ENCODE measurements around the gene MYO1H. TPM values are rescaled to one million over a fixed set of nuclear protein-coding genes. Genes with fewer than 3 reads are reported as not detected.

Gene MYO1H
- total and polyA plus RNA-seq, 2 of the 8 experiments (the other 6 are each of a cell fraction or from before 2014, with no cell fraction given): 0.03 TPM; not detected in 1

DNA sequence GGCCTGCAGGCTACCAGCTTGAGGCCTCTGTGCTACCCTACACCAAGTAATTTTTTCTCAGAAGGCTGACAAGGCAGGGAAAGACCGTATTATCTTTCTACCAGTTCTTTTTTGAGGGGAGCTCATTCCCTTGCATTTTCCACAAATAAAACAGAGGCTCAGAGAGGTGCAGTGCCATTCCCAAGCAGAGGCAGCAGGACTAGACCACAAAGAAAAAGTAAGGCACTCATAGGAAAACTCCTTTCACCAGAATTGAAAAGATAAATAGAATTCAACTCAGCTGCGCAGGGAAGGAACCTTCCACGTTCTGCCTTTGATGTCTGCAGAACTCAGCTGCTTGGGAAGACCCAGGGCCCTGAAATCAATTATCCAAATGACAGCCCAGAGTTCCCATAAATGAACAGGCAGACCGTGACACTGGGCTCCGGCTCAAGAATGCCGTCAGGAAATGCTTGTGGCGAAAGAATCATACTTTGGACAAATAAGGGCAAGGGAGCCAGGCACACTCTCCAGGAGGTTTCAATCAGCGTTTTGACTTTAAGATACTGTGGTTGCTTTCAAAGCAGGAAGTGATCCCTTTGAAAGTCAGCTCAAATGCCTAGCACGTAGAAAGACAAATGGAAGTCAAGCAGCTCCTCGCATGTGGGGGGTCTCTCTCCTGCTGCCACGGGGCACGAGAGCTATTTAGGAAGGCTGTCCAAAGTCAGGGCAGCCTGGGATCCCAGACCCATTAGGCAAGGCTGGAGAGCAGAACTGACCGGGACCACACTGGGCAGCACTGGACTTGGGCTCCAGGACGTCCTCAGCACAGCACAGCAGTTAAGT is 115.4 kb downstream of the MYO1H start:
- peak overlapping the region; percentile 87; the same call in 1 of the 2 replicates for H2BK20ac ChIP-seq (ENCODE audit: low read length)
- H3K23ac ChIP-seq (ENCODE audit: insufficient read length): no peak overlapping the region
- H3K4me1 ChIP-seq (replicated peaks in 1 of 4; ENCODE audit: control insufficient read depth in 3 of 4, insufficient read depth in 4 of 4, low read length in 3 of 4): peaks cover 40 to 64% (median 48%) of the 10 kb centered on the region in 4 experiments
- 33% methylated on average over 14 of the region's 14 CpGs; no CpG with 5 or more reads in 1 of the 2 experiments for WGBS, 2 experiments (ENCODE audit: extremely low coverage in 1 of 2, insufficient coverage in 1 of 2, insufficient read length in 1 of 2, insufficient replicate concordance in 2 of 2, low coverage in 1 of 2, low lambda C conversion rate in 2 of 2, missing lambda C conversion rate in 1 of 2)
- FAIRE-seq (peak; percentile 48), DNase-seq (ENCODE audit: low read depth in 1 of 2, low spot score in 2 of 2) (no peak)
- no peaks in the 10 kb centered on the region for H3K27me3 ChIP-seq (replicated peaks in 1 of 4; ENCODE audit: control insufficient read depth in 3 of 4, extremely low read depth in 1 of 4, insufficient read depth in 3 of 4, low read length in 3 of 4)
- no peak overlapping the region for H3K9ac ChIP-seq (replicated peaks in 1 of 4; ENCODE audit: extremely low read depth in 1 of 4, low read depth in 3 of 4, low read length in 3 of 4)
- peak overlapping the region; percentile 12 to 58 for H3K4me2 ChIP-seq (ENCODE audit: insufficient read depth in 1 of 2, low read depth in 2 of 2, low read length in 2 of 2)
- H3K4ac ChIP-seq (replicated peaks; ENCODE audit: insufficient read length, low read depth, low read length): no peak overlapping the region
- H3K56ac ChIP-seq (replicated peaks; ENCODE audit: insufficient read length, low read depth, low read length): no peak overlapping the region
- no peak overlapping the region for H2AK5ac ChIP-seq (ENCODE audit: low read depth, low read length)
- peaks cover 13 to 87% of the 10 kb centered on the region in 2 experiments for H3K79me2 ChIP-seq (ENCODE audit: control insufficient read depth in 1 of 2, insufficient read depth in 2 of 2, low read length in 2 of 2)
- POLR2A ChIA-PET (ENCODE audit: partially characterized antibody): interaction anchor here (0.9 to 4.6 kb wide), 6 partner anchors 9 to 26 kb away, joined by 3 to 25 read pairs (median 6); partner anchors contain the start of genes KCTD10 and UBE3B
- peak overlapping the region; percentile 4 for H4K5ac ChIP-seq (ENCODE audit: insufficient read length, low read depth, low read length)
- peaks cover 4 to 7% of the 10 kb centered on the region in 2 experiments for H4K20me1 ChIP-seq (replicated peaks in 1 of 2; ENCODE audit: control insufficient read depth in 1 of 2, insufficient read depth in 2 of 2, low read length in 2 of 2)
- no peak overlapping the region for H4K91ac ChIP-seq (replicated peaks; ENCODE audit: insufficient read length, low read length)
- H2BK120ac ChIP-seq (replicated peaks; ENCODE audit: low read depth, low read length): no peak overlapping the region
- H3K23me2 ChIP-seq (ENCODE audit: low read depth, low read length): peaks cover 2% of the 10 kb centered on the region; the same call in 1 of the 2 replicates
- H3K27ac ChIP-seq (ENCODE audit: low read depth, low read length): peak overlapping the region; percentile 6; the same call in 1 of the 2 replicates
- peaks cover 17% of the 10 kb centered on the region for H3K79me1 ChIP-seq (ENCODE audit: low read depth, low read length)
- peak in 1 of 2 experiments; percentile 44; a peak in 1 of 4 replicates for TF ChIP-seq SIN3A (conservative IDR thresholded peaks at IDR 0.05 in 1 of 2, IDR thresholded peaks at IDR 0.05 in 1 of 2; ENCODE audit: low read depth in 1 of 2, low read length in 2 of 2)
- TF ChIP-seq CBX5 (IDR thresholded peaks at IDR 0.05; ENCODE audit: low read depth, low read length): no peak
- peak; percentile 62; the same call in 1 of the 2 replicates for TF ChIP-seq SRF (IDR thresholded peaks at IDR 0.05; ENCODE audit: low read depth, low read length)
- 0 out of 2 replicates have a peak, but pooled peaks have one; percentile 17 for TF ChIP-seq TEAD4 (IDR thresholded peaks at IDR 0.05; ENCODE audit: low read depth, low read length)
- 0 out of 2 replicates have a peak, but pooled peaks have one; percentile 23 for TF ChIP-seq POLR2AphosphoS5 (IDR thresholded peaks at IDR 0.05; ENCODE audit: low read depth, low read length)
- H3K9me3 ChIP-seq (ENCODE audit: insufficient read depth in 2 of 2, low read depth in 1 of 2, low read length in 1 of 2): no peaks in the 10 kb centered on the region
- peak overlapping the region; percentile 20; the same call in 1 of the 2 replicates for H3K18ac ChIP-seq (ENCODE audit: extremely low read depth, low read length)
- H2AFZ ChIP-seq (ENCODE audit: low read length): no peak overlapping the region
- CTCF ChIA-PET (ENCODE audit: partially characterized antibody): interaction anchor here (0.6 to 19.5 kb wide), 10 partner anchors 9 to 1853 kb away, joined by 3 to 245 read pairs (median 4); no protein-coding TSS in a partner anchor
- H2BK12ac ChIP-seq (ENCODE audit: low read depth, low read length): peak overlapping the region; percentile 98; the same call in 1 of the 2 replicates
- H2BK5ac ChIP-seq (ENCODE audit: low read depth, low read length): peak overlapping the region; percentile 99
- peak overlapping the region in 1 of 4 experiments; percentile 10; a peak in 2 of 8 replicates for H3K4me3 ChIP-seq (ENCODE audit: extremely low read depth in 1 of 4, insufficient read depth in 2 of 4, low read depth in 3 of 4, low read length in 4 of 4)
- peaks cover 0 to 21% (median 3%) of the 10 kb centered on the region in 4 experiments; a peak in 5 of 8 replicates for H3K36me3 ChIP-seq (ENCODE audit: control insufficient read depth in 2 of 4, insufficient read depth in 4 of 4, low read length in 3 of 4)
- no peak overlapping the region for H4K8ac ChIP-seq (ENCODE audit: extremely low read depth, insufficient read depth, low read length)
- H3K14ac ChIP-seq (ENCODE audit: insufficient read length): no peak overlapping the region
- no peak overlapping the region; the same call in 1 of the 2 replicates for H2BK15ac ChIP-seq (ENCODE audit: low read length)
